HEK293 (cell line): ENCODE results near the gene CEP89.

ENCODE experiments used
- CTCF ChIP-seq: fragments of 450-650 bp; formaldehyde crosslinking; IDR thresholded peaks from 2 replicates; pipeline ENCODE4 v1.5.1; 2016; ENCODE audit warnings: missing biosample characterization, missing genetic modification characterization
- GLIS2 ChIP-seq: fragments of 450-650 bp; formaldehyde crosslinking; IDR thresholded peaks from 2 replicates; pipeline ENCODE4 v1.5.1; 2016; ENCODE audit warnings: missing biosample characterization, missing genetic modification characterization
- KLF1 ChIP-seq: fragments of 450-650 bp; formaldehyde crosslinking; IDR thresholded peaks from 2 replicates; pipeline ENCODE4 v1.5.1; 2016; ENCODE audit warnings: missing biosample characterization, missing genetic modification characterization
- REST ChIP-seq: fragments of 450-650 bp; formaldehyde crosslinking; IDR thresholded peaks from 2 replicates; pipeline ENCODE4 v1.5.1; 2016; ENCODE audit warnings: missing biosample characterization, missing genetic modification characterization
- SCRT2 ChIP-seq: fragments of 450-650 bp; formaldehyde crosslinking; IDR thresholded peaks from 2 replicates; pipeline ENCODE4 v1.5.1; 2016; ENCODE audit warnings: missing biosample characterization, missing genetic modification characterization
- TSHZ1 ChIP-seq: fragments of 450-650 bp; formaldehyde crosslinking; IDR thresholded peaks from 2 replicates; pipeline ENCODE4 v1.5.1; 2016; ENCODE audit warnings: missing biosample characterization, missing genetic modification characterization, borderline replicate concordance
- ZBTB17 ChIP-seq: fragments of 450-650 bp; formaldehyde crosslinking; IDR thresholded peaks from 2 replicates; pipeline ENCODE4 v1.5.1; 2016; ENCODE audit warnings: missing biosample characterization, missing genetic modification characterization
- ZFP37 ChIP-seq: fragments of 450-650 bp; formaldehyde crosslinking; IDR thresholded peaks from 2 replicates; pipeline ENCODE4 v1.5.1; 2016; ENCODE audit warnings: missing biosample characterization, missing genetic modification characterization
- ZNF133 ChIP-seq: fragments of 450-650 bp; formaldehyde crosslinking; IDR thresholded peaks from 2 replicates; pipeline ENCODE4 v1.5.1; 2016; ENCODE audit warnings: missing biosample characterization, missing genetic modification characterization
- ZNF473 ChIP-seq: fragments of 450-650 bp; formaldehyde crosslinking; IDR thresholded peaks from 2 replicates; pipeline ENCODE4 v1.5.1; 2017; ENCODE audit warnings: missing biosample characterization, missing genetic modification characterization
- ZNF501 ChIP-seq: fragments of 450-650 bp; formaldehyde crosslinking; IDR thresholded peaks from 2 replicates; pipeline ENCODE4 v1.5.1; 2016; ENCODE audit warnings: missing biosample characterization, missing genetic modification characterization
- ZNF639 ChIP-seq: fragments of 450-650 bp; formaldehyde crosslinking; IDR thresholded peaks from 2 replicates; pipeline ENCODE4 v1.5.1; 2016; ENCODE audit warnings: missing biosample characterization, missing genetic modification characterization
- ZNF670 ChIP-seq: fragments of 450-650 bp; formaldehyde crosslinking; IDR thresholded peaks from 2 replicates; pipeline ENCODE4 v1.5.1; 2016; ENCODE audit warnings: missing biosample characterization, missing genetic modification characterization, low read depth
- ZSCAN30 ChIP-seq: fragments of 450-650 bp; IDR thresholded peaks from 2 replicates; pipeline ENCODE4 v1.5.1; 2018; ENCODE audit warnings: missing biosample characterization, mild to moderate bottlenecking, missing genetic modification characterization, moderate library complexity

GRCh38 chr19:32924200-32924599 lies 47.6 kb downstream of the CEP89 start:
- TF ChIP-seq TSHZ1 (tag by site-specific recombination) (no peak), ZBTB17 (no peak), CTCF (tag by site-specific recombination) (no peak), GLIS2 (tag by site-specific recombination) (no peak), ZSCAN30 (no peak), KLF1 (tag by site-specific recombination) (no peak), ZNF133 (tag by site-specific recombination) (no peak), ZNF501 (tag by site-specific recombination) (no peak), ZNF473 (tag by site-specific recombination) (no peak), ZNF639 (no peak), SCRT2 (tag by site-specific recombination) (no peak), REST (no peak), ZNF670 (tag by site-specific recombination) (no peak), ZFP37 (tag by site-specific recombination) (no peak)
